H9 (cell line): ENCODE results near the gene ABCA7. TPM values are rescaled to one million over a fixed set of nuclear protein-coding genes. Genes with fewer than 3 reads are reported as not detected.

Experiments used
- DNase-seq: peaks from one replicate; pipeline ENCODE4 v3.0.0-alpha.2; 2017
- H2AFZ ChIP-seq: one replicate; pipeline ENCODE4 v1.6.1; 2013; ENCODE audit warnings: mild to moderate bottlenecking, low read length, control low read depth, moderate library complexity
- H2AK5ac ChIP-seq: 2 replicates; pipeline ENCODE4 v1.6.1; 2013; ENCODE audit warnings: low read length, control low read depth, mixed read lengths; ENCODE audit not compliant: insufficient read length
- H2BK120ac ChIP-seq: one replicate; pipeline ENCODE4 v1.6.1; 2013; ENCODE audit warnings: low read depth, mild to moderate bottlenecking, low read length, control low read depth, inconsistent platforms; ENCODE audit not compliant: poor library complexity, severe bottlenecking
- H2BK12ac ChIP-seq: 2 replicates; pipeline ENCODE4 v1.6.1; 2013; ENCODE audit warnings: low read length, control low read depth, mixed read lengths, low read depth; ENCODE audit not compliant: insufficient read length
- H2BK15ac ChIP-seq: 2 replicates; pipeline ENCODE4 v1.6.1; 2013; ENCODE audit warnings: low read depth, low read length, control low read depth
- H2BK20ac ChIP-seq: one replicate; pipeline ENCODE4 v1.6.1; 2013; ENCODE audit warnings: low read depth, mild to moderate bottlenecking, low read length, control low read depth, inconsistent platforms; ENCODE audit not compliant: poor library complexity, severe bottlenecking
- H2BK5ac ChIP-seq: 2 replicates; pipeline ENCODE4 v1.6.1; 2013; ENCODE audit warnings: low read length, control low read depth, mixed read lengths; ENCODE audit not compliant: insufficient read length
- H3K14ac ChIP-seq: 2 replicates; pipeline ENCODE4 v1.6.1; 2013; ENCODE audit warnings: low read length, control low read depth; ENCODE audit not compliant: insufficient read depth
- H3K18ac ChIP-seq: 2 replicates; pipeline ENCODE4 v1.6.1; 2013; ENCODE audit warnings: low read depth, mild to moderate bottlenecking, mixed read lengths, low read length, control low read depth; ENCODE audit not compliant: insufficient read length
- H3K23ac ChIP-seq: 2 replicates; pipeline ENCODE4 v1.6.1; 2013; ENCODE audit warnings: low read length, control low read depth, mixed read lengths, low read depth; ENCODE audit not compliant: insufficient read length
- H3K23me2 ChIP-seq: 2 replicates; pipeline ENCODE4 v1.6.1; 2013; ENCODE audit warnings: low read depth, mild to moderate bottlenecking, mixed read lengths, low read length, control low read depth; ENCODE audit not compliant: insufficient read length, poor library complexity, severe bottlenecking
- H3K27ac ChIP-seq: 2 replicates; pipeline ENCODE4 v1.5.1; 2013; ENCODE audit warnings: low read length, control low read depth, mixed read lengths, low read depth; ENCODE audit not compliant: insufficient read length
- H3K27me3 ChIP-seq: 2 replicates; pipeline ENCODE4 v1.6.1; 2013; ENCODE audit warnings: low read length, control low read depth, inconsistent platforms; ENCODE audit not compliant: insufficient read depth
- H3K4ac ChIP-seq: 2 replicates; pipeline ENCODE4 v1.6.1; 2013; ENCODE audit warnings: low read depth, mild to moderate bottlenecking, control low read depth, inconsistent platforms, low read length, moderate library complexity
- H3K4me1 ChIP-seq: 2 replicates; pipeline ENCODE4 v1.6.1; 2013; ENCODE audit warnings: low read length, control low read depth, inconsistent platforms; ENCODE audit not compliant: insufficient read depth
- H3K4me2 ChIP-seq: 2 replicates; pipeline ENCODE4 v1.6.1; 2013; ENCODE audit warnings: low read length, control low read depth, mixed read lengths; ENCODE audit not compliant: insufficient read length, insufficient read depth
- H3K56ac ChIP-seq: 2 replicates; pipeline ENCODE4 v1.6.1; 2013; ENCODE audit warnings: low read depth, mild to moderate bottlenecking, mixed read lengths, low read length, control low read depth; ENCODE audit not compliant: insufficient read length
- H3K79me1 ChIP-seq: 2 replicates; pipeline ENCODE4 v1.6.1; 2013; ENCODE audit warnings: low read depth, mild to moderate bottlenecking, moderate library complexity, low read length, control low read depth, inconsistent platforms; ENCODE audit not compliant: insufficient read depth, poor library complexity, severe bottlenecking
- H3K79me2 ChIP-seq: 2 replicates; pipeline ENCODE4 v1.6.1; 2013; ENCODE audit warnings: low read length, control low read depth, inconsistent platforms; ENCODE audit not compliant: insufficient read depth
- H3K9ac ChIP-seq: 2 replicates; pipeline ENCODE4 v1.6.1; 2013; ENCODE audit warnings: low read length, control low read depth, mixed read lengths; ENCODE audit not compliant: insufficient read length; ENCODE audit errors: extremely low read depth
- H3K9me3 ChIP-seq: one replicate; pipeline ENCODE4 v1.6.1; 2013; ENCODE audit warnings: low read depth, low read length, inconsistent platforms; ENCODE audit not compliant: control insufficient read depth
- H3T11ph ChIP-seq: one replicate; pipeline ENCODE4 v1.6.1; 2013; ENCODE audit warnings: mild to moderate bottlenecking, low read length, control low read depth, inconsistent platforms
- H4K20me1 ChIP-seq: one replicate; pipeline ENCODE4 v1.6.1; 2013; ENCODE audit not compliant: control insufficient read depth, insufficient read length, insufficient read depth
- H4K5ac ChIP-seq: 2 replicates; pipeline ENCODE4 v1.6.1; 2013; ENCODE audit warnings: low read depth, mild to moderate bottlenecking, mixed read lengths, low read length, control low read depth; ENCODE audit not compliant: insufficient read length
- H4K8ac ChIP-seq: replicated peaks from 2 replicates; pipeline ENCODE4 v1.6.1; 2013; ENCODE audit warnings: low read length, control low read depth, mixed read lengths, low read depth; ENCODE audit not compliant: insufficient read length
- H4K91ac ChIP-seq: 2 replicates; pipeline ENCODE4 v1.6.1; 2013; ENCODE audit warnings: low read depth, mild to moderate bottlenecking, moderate library complexity, mixed read lengths, low read length, control low read depth; ENCODE audit not compliant: insufficient read length
- H3K27ac Mint-ChIP-seq, 3 experiments: 2 replicates in 2 of 3; 3 replicates in 1 of 3; pipeline ENCODE4 v1.8.0; 2020 to 2021; ENCODE audit warnings: mixed read lengths in 3 of 3, mild to moderate bottlenecking in 1 of 3, moderate library complexity in 1 of 3
- H3K27me3 Mint-ChIP-seq: 2 replicates; pipeline ENCODE4 v1.8.0; 2021; ENCODE audit warnings: low read depth, mild to moderate bottlenecking, moderate library complexity, mixed read lengths
- H3K36me3 Mint-ChIP-seq, 3 experiments: 2 replicates in 2 of 3; 3 replicates in 1 of 3; pipeline ENCODE4 v1.8.0; 2020 to 2021; ENCODE audit warnings: low read depth in 3 of 3, mixed read lengths in 3 of 3; ENCODE audit not compliant: insufficient read depth in 1 of 3
- H3K4me1 Mint-ChIP-seq, 2 experiments: 2 replicates each; pipeline ENCODE4 v1.8.0; 2020; ENCODE audit warnings: mixed read lengths in 2 of 2
- H3K4me3 Mint-ChIP-seq, 2 experiments: 2 replicates in 1 of 2; 3 replicates in 1 of 2; pipeline ENCODE4 v1.8.0; 2020 to 2021; ENCODE audit warnings: mild to moderate bottlenecking in 2 of 2, mixed read lengths in 2 of 2, moderate library complexity in 1 of 2
- H3K9me3 Mint-ChIP-seq, 2 experiments: 2 replicates in 1 of 2; 3 replicates in 1 of 2; pipeline ENCODE4 v1.8.0; 2020; ENCODE audit warnings: mild to moderate bottlenecking in 2 of 2, mixed read lengths in 2 of 2, moderate library complexity in 1 of 2
- CTCF ChIP-seq: fragments of 200-600 bp; sonication (generic); conservative IDR thresholded peaks from 3 replicates; pipeline ENCODE4 v1.8.0; 2021; ENCODE audit warnings: antibody characterized with exemption, mild to moderate bottlenecking
- WGBS: extraction: QIAGEN DNeasy Blood & Tissue Kit; methylation state at CpG from one replicate; pipeline ENCODE4 v1.1.7; 2013; ENCODE audit warnings: missing lambda C conversion rate, low lambda C conversion rate, mixed read lengths; ENCODE audit not compliant: insufficient read length; ENCODE audit errors: extremely low coverage; 5-methylcytosine and 5-hydroxymethylcytosine counted together
- total RNA-seq: library from RNA; stranded (reverse); gene quantifications from 2 replicates; pipeline ENCODE4 v1.2.1, GENCODE V29; 2021

Gene ABCA7
- total RNA-seq, 1 experiment from 2014 or later, result 34.6 TPM

DNA sequence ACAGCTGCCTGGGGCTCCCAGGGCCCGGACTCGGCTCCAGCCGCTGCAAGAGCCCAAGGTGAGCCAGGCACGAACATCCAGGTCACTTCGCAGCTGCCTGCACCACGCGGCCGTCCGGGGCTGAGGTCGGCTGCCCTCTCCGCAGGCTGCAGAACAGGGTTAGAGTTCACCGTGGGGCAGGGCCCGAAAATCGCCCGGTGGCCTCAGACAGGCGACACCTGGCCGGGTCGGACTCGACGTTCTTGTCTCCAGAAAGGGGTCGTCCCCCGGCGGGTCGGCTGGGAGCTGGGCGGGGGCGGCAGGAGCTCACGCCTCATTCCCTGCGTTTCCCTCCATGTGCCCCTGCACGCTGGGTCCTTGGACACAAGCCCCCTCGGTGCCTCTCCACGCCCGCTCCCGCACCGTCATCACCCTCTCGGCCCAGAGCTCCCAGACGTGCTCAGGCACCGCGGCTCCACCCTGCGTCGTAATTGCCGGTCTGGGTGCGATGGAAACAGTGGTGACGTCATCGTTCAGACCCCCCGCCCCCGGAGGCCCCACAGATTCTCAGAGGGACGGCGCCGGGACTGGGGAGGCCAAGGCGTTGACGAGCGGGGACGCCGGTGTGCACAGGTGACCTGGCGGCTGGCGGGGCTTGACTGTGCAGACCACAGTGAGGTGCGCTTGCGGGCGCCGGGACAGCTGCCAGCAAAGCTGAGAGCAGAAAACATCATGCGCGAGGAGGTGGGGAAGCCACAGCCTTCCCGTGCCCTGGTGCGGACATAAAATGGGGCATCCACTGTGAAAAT, 43.7 kb upstream of the ABCA7 start:
- H3K23ac ChIP-seq, result no peak overlapping the region
- Mint-ChIP-seq H3K36me3 (peaks cover 0 to 9% (median 4%) of the 10 kb centered on the region in 3 experiments; a peak in 5 of 7 replicates), H3K4me1 (peaks cover 5 to 10% of the 10 kb centered on the region in 2 experiments), H3K4me3 (peak overlapping the region; percentile 31 to 67; a peak in 4 of 5 replicates), H3K9me3 (no peaks in the 10 kb centered on the region; a peak in 1 of 5 replicates), H3K27me3 (peaks cover 42% of the 10 kb centered on the region), H3K27ac (no peak overlapping the region)
- H3K14ac ChIP-seq, result peak overlapping the region; percentile 17; the same call in 1 of the 2 replicates
- H4K5ac ChIP-seq, result no peak overlapping the region
- H4K91ac ChIP-seq, result no peak overlapping the region
- DNase-seq, result no peak
- H2AFZ ChIP-seq, result no peak overlapping the region
- H2AK5ac ChIP-seq, result no peak overlapping the region
- no peak overlapping the region for H3K27ac ChIP-seq
- no peak overlapping the region for H2BK5ac ChIP-seq
- no peak overlapping the region for H2BK20ac ChIP-seq
- H3K23me2 ChIP-seq, result peaks cover 7% of the 10 kb centered on the region
- no peak overlapping the region for H3K18ac ChIP-seq
- peak overlapping the region; percentile 30 for H3K4me2 ChIP-seq
- H2BK15ac ChIP-seq, result no peak overlapping the region
- H3K9ac ChIP-seq, result no peak overlapping the region
- no peak overlapping the region for H2BK12ac ChIP-seq
- no peaks in the 10 kb centered on the region for H3K79me1 ChIP-seq
- no peak overlapping the region for H3K4ac ChIP-seq
- no peaks in the 10 kb centered on the region for H3K79me2 ChIP-seq
- peaks cover 8% of the 10 kb centered on the region for H3K27me3 ChIP-seq
- H4K20me1 ChIP-seq, result peaks cover 4% of the 10 kb centered on the region
- no peaks in the 10 kb centered on the region for H3K9me3 ChIP-seq
- H3K56ac ChIP-seq, result no peak overlapping the region
- no peak overlapping the region for H2BK120ac ChIP-seq
- H3T11ph ChIP-seq, result no peak overlapping the region
- WGBS, result no CpG with 5 or more reads among the region's 64 CpGs
- TF ChIP-seq CTCF, result no peak
- H3K4me1 ChIP-seq, result no peaks in the 10 kb centered on the region
- H4K8ac ChIP-seq, result no peak overlapping the region
